Sciatic nerve (tissue), 2 donors: ENCODE measurements around the gene GRK2. TPM values are rescaled to one million over a fixed set of nuclear protein-coding genes. Genes with fewer than 3 reads are reported as not detected.
"Not testable (repeated sequence)": the region's sequence is repeated elsewhere in the genome, so short reads cannot be mapped to it uniquely, and the experiment has no call there.

Experiments
- ATAC-seq: fragments of 200-7000 bp; cut with Tn5 transposase; one replicate; pipeline ENCODE4 v1.9.1; 2020; ENCODE audit warnings: mild to moderate bottlenecking, moderate library complexity
- DNase-seq: peaks from one replicate; pipeline ENCODE4 v3.0.0-alpha.2; 2020; ENCODE audit warnings: low spot score
- intact Hi-C: fragments of 100-400 bp; cut with DNase I; formaldehyde crosslinking; loops from one replicate; pipeline ENCODE4 v1.14.2; 2022
- total RNA-seq: library from RNA; stranded (reverse); fragmentation: NEBNext Ultra II Directional; extraction: Animal tissue kit (Norgen Biotek cat#: 25700); gene quantifications from one replicate; pipeline ENCODE4 v1.2.1, GENCODE V29; 2021
- donor health status: DM: no; HTN: no; CAD: no.
- donor health status: DM: no; HTN: no; CAD: no.

GRK2 gene
- total RNA-seq, 1 donor from 2014 or later = 61.7 TPM

DNA sequence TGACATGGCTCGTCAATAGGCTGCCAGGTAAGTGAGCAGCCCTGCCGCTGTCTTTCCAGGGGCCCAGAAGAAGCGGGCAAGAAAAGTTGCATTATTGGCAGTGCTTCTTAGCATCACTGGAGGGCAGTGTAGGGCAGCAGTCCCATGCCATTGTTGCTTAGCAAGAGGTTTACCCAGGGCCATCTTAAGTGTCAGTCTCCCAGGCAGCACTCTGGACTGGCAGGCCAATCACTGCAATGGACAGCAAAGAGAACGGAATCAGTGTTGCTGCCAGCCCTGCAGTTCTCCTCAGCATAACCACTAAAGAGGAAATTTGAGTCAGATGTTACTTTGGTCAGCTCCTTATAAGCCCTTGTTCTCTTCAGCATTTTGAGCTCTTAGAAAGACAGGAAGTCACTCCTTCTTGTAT, 13.4 kb upstream of the GRK2 start:
- intact Hi-C loops = no loop called here
- DNase-seq (peak; percentile 54), ATAC-seq (peak; percentile 70)

DNA sequence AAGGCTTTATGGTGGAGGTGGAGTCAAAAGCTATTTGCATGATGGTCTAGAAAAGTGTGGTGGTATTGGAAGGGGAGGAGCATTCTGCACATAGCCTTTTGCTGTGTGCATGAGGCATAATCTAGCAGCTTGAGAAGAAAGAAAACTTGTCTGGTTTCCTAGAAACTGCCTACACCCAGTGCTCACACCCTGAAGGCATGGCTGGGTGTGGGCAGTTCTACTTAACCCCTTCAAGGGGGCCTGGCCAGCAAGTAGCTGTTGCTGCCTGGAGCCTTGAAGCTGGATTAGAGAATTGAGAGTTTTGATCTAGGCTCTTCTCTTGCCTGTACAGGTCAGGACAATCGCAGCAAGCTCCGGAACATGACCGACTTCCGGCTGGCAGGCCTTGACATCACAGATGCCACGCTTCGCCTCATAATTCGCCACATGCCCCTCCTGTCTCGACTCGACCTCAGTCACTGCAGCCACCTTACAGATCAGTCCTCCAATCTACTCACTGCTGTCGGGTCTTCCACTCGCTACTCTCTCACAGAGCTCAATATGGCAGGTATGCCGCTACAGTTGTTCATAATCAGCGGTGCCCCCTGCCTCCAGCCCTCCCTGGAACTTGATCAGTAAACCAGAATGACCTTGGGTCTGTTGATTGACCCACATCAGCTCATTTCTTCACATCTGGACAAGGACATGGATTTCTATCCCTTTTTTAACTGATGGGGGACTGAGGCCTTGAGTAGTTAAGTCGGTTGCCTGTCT, 12.2 kb upstream of the GRK2 start:
- intact Hi-C loops = no loop called here
- DNase-seq (peak; percentile 42), ATAC-seq (peak; percentile 63)

DNA sequence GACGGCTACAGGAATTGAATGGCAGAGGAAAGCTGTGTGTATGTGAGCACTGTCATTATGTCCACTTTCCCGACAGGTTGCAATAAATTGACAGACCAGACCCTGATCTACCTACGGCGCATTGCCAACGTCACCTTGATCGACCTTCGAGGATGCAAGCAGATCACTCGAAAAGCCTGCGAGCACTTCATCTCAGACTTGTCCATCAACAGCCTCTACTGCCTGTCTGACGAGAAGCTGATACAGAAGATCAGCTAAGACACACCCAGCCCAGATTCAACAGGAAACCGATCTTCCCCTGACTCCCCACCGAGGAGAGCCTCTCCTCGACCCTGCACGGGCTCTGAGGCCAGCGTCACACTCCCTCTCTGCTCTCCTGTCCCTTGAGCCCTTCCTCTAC, 11.5 kb upstream of the GRK2 start:
- DNase-seq = peak; percentile 54
- ATAC-seq = no peak
- intact Hi-C loops = no loop called here

DNA sequence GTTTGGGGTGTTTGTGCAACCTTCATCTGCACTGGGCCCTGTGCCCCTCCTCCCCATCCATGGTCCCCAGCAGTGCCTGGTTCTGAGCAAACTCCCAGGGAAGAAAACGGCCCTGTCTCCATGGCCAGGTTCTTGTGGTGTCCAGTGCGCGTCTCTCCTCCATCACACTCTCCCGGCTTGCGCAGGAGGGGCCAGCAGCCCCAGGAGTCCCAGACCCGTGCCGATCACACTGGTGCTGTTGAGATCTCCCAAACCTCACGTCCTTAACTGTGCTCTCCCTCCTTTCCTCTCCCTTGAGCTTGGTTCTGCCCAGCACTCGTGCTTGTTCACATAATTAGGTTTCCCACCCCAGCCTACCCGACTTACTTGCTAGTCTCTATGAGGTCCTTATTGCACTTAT, 10.9 kb upstream of the GRK2 start:
- intact Hi-C loops = no loop called here
- ATAC-seq = no peak

DNA sequence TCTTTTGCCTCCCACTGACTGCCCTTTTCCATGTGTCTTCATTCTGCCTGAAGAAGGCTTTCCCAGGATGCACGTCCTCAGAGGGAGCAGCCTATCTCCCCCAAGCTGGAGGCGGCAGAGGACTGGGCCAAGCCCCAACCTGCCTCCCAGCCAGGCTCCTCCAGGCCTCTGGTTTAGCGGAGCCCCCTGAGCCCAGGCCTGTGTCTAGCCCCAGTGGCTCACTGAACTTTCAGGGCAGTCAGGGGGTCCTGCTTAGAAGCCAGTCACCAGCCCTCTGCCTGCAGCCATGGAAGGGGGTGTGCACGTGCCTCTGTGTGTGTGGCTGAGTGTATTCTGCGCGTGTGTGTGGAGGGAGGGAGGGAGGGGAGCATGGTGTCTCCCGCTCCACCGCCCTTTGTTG, 10.4 kb upstream of the GRK2 start:
- DNase-seq (peak; percentile 42), ATAC-seq (peak; percentile 5)
- intact Hi-C loops = no loop called here

More for the DNA sequence above, 10.9 kb upstream of the GRK2 start:
- peak; percentile 49 for DNase-seq

- intact Hi-C loops = no loop called here
These were observed 9.7 kb upstream of the GRK2 start for GRCh38 chr11:67256477-67257135.

DNA sequence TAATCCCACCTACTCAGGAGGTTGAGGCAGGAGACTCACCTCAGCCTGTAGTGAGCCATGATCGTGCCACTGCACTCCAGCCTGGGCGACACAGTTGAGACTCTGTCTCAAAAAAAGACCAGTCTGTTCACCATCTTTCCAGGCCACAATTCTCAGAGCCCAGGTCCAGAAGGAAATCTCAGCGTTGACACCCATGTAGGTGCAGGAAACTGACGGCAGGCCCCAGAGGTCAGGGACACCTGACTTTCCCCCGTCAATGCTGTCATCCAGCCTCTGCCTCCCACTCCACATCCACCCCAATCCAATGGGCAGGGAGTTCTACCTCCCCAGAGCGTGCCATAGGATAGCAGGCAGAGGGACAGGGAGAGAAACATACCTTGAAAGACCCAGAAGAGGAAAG, 5.9 kb upstream of the GRK2 start:
- intact Hi-C loops = no loop called here
- DNase-seq (peak; percentile 26), ATAC-seq (no peak)

More at GRCh38 chr11:67256477-67257135, 9.7 kb upstream of the GRK2 start:
- ATAC-seq (no peak), DNase-seq (peak; percentile 33)

DNA sequence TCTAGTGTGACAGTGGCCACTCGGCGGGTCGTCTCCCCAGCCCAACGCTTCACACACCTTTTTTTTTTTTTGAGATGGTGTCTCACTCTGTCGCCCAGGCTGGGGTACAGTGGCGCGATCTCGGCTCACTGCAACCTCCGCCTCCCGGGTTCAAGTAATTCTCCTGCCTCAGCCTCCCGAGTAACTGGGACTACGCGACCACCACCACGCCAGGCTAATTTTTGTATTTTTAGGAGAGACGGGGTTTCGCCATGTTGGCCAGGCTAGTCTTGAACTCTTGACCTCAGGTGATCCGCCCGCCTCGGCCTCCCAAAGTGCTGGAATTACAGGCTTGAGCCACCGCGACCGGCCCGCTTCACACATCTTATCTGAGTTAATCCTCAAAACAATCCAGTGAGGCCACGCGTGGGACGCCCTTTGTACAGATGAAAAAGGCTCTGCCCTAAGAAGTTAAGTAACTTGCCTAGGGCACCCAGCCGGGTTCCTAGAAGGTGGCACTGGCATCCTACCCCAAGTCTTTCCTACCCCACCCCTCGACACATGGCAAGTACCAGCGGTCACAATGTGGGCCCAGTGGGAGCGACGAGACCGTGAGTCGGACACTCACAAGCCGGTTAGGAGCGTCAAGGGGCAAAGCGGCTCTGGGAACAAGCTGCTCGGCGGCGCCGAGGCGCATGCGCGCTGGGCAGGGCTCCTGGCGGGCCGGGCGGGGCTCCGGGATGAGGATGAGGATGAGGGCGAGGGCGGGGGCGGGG, 5.2 kb upstream of the GRK2 start:
- intact Hi-C loops = not testable (repeated sequence)
- DNase-seq (peak; percentile 80), ATAC-seq (peak; percentile 20)

- ATAC-seq (no peak), DNase-seq (no peak)
- intact Hi-C loops = no loop called here
These were observed 4.7 kb upstream of the GRK2 start for GRCh38 chr11:67261640-67261945.

DNA sequence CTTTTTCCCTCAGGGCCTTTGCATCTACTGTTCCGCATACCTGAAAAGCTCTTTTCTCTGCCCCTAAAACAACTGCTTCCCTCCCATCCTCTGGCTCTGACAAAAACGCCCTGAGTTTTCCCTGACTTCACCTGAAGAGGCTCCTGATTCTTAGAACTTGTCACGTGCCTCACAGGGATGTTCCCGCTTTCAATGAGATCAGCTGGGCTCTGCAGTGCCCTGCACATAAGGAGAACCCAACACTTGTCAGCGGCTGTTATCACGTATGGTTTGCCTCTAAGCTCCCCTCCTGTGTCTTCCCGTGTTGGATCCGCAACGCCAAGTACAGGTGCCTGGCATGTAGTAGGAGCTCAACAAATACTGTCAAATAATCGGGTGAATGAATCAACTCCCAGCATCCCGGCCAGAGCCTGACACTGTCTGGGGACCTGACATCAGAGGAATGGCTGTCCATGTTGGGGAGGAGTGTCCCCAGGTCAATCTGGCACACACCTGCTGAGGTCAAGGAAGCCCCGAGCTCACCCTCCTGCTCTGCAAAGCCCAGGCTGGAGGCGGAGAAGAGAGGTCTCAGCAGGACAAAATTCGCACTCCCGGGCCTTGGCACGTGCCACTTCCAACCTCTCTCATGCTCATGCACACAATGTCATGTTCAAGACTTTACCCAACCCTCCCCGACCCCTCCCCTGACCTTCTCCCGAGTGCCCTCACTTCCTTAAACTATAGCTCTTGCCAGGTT, 4.2 kb upstream of the GRK2 start:
- intact Hi-C loops = no loop called here
- DNase-seq (peak; percentile 61), ATAC-seq (peak; percentile 1)

DNA sequence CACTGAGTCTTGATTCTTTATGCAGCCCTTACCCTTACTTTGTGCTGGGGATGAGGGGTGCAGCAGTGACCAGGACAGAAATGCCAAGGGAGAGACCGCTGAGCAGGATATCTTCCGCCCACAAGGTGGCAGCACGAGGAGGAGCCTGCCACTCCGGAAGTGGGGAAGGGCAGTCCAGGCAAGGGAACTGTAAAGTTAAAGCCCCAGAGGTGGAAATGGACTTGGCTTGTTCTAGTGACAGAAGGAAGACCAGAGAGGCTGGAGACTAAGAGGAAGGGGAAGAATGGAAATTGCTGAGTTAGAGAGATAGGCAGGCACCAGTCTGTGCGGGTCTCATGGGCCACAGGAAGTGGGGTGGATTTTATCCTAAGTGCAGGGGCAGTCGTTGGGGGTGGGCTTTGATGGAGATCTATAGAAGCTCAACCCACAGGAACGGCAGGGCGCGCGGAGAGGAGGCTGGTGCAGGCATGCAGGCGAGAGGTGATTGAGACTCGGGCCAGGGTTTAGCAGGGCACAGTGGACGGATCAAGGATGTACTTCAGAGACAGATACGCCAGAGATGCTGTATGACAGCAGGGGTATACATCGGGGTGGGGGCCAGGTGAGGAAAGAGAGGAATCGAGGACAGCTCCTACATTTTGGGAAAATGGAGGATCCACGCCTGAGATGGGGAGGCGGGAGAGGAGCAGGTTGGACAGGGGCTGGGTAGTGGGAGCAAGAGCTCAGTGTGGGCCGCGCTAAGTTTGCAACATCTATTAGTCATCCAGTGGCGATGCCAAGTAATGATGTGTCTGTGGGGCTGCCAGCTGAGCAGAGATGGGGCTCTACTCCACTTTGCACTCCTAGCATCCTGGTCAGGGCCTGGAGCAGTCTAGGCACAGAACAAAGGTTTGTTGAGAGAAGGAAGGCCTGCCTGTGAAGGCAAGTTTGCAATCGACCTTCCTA, 3.3 kb upstream of the GRK2 start:
- DNase-seq = peak; percentile 88
- intact Hi-C loops = no loop called here
- ATAC-seq = peak; percentile 76

DNA sequence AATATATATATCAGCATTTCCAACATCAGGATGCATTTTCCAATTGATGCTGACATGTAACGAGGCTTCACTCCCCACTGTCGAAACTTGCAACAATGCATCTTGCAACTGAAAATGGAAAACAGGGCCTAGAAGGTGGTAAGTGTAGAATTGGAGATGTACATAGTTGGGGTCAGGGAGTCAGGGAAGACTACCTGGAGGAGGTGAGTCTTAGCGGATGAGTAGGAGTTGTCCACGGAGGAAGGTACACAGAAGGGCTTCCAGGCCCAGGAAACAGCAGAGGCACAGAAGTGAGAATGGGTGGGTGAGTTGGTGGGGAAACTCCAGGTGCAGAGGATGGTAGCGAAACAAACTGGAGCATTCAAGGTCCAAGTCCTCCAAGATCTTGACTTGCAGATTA, 2.0 kb upstream of the GRK2 start:
- DNase-seq = no peak
- intact Hi-C loops = no loop called here
- no peak for ATAC-seq

DNA sequence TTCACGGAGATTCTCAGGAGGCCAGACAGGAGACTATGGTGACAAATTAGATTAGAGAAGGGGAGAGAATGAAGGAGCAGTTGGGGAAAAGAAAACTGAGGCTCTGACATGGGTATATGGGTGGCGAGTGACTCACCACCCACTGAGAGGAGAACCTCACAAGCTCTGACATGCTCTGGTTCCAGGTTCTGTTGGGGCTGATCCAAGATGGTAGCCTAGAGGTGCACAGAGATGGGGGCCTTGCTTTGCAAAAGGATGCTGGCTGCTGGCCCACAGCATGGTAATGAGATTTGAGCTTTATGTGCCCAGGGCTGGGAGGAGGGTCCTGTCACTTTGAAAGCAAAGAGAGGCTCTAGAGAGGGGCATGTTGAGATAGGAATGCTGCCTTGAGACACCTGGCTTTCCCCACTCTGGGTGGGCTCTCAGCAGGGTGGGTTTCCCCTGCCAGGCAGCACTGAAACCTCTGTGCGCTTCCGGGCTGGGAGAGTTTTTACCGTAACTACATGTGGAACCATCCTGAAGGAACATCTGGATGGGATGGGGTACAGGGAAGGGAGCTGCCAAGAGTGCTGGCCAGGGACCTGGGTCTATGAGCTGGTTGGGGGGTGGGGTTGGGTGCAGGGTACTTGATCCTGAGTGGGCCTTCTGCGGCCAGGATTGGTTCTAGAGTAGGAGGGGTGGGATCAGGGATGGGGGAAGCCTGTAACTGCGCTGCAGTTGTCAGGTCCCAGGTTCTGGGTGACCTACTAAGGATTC, 1.2 kb upstream of the GRK2 start:
- ATAC-seq = no peak
- intact Hi-C loops = no loop called here
- DNase-seq = peak; percentile 58

DNA sequence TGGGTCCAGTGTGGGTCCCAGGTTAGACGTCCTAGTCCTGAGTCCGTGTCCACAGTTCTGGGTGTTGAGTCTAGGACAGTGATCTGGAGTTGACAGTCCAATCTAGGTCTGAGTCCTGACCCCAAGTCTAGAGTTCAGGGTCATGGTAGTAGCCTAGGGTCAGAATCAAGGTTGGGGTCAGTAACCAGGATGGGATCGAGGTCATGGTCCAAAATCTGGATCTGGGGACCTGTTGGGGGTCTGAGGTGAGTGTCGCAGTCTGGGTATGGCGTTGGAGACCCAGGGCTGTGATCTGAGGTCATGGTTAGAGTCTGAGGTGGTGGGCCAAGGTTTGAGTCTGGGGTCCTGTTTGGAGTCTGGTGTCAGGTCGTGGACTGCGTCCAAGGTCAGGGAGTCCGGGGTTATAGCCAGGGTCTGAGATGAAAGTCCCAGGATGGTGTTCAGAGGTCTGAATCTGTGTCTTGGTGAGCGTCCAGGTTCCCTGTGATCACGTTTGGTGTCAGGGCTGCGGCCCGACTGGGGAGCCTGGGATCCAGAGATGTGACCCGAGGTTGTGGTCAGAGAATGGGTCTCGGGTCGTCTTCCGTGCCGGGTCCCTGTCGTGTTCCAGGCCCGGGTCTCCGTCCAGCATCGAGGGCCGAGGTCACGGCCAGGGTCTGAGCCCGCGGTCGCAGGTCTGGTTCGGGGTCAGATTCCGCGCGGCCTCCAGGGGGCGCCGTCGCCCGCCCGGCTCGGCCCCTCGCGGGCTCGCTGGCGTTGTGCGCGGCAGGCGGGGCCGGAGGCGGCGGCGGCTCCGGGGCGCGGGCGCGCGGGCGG, 432 bp upstream of the GRK2 start:
- DNase-seq (peak; percentile 90), ATAC-seq (peak; percentile 64)
- intact Hi-C loops = loop anchor here (2.0 kb wide), 1 partner anchor 51 kb away; no protein-coding TSS in a partner anchor

DNA sequence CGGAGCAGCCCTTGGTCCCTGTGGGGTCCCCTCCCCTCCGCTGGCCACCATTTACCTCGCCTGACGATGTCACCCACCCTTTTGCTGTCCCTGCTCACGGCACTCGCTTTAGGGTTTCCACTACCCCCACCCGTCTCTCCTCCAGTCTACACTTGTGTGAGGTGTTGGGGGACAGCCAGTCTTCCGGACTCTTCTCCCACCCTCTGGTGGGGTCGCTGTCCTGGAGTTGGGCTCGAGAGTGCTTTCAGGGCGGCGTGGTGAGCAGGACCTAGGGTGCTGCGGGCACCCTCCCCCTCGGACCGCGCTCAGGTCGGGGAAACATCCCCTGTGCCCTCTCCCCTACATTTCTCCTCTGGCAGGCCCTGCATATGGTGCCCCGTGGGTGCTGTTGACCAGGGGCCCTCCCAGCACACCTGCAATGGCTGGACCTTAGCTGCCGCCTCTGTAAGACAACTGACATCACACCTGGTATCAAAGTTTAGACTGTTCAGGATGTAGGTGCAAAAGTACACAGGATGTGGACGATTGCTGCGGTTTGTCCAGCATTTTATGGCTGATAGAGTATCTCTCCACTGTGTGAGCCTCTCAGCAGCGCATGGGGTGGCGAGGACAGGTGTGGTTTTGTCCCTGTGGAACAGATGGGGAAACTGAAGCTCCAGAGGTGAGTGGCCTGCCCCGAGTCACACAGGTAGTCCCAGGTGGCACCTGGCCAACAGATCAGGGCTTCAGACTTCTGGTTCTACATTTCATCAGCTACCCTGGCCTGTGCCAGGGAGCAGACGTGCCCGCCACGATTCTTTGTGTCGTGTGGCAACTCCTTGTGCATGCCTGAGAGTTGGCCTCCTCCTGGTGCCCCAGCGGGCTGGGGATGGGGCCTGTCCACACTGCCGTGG, 1.2 kb downstream of the GRK2 start:
- ATAC-seq = peak; percentile 2
- peak; percentile 65 for DNase-seq
- intact Hi-C loops = loop anchor here (1.0 to 2.0 kb wide), 2 partner anchors 49 to 133 kb away; no protein-coding TSS in a partner anchor
